HG03378 (cell line): ENCODE measurements around the gene UCHL3.

Experiments
- ATAC-seq: cut with Tn5 transposase; IDR thresholded peaks from one replicate; pipeline ENCODE4 v1.9.1; 2021; ENCODE audit warnings: mild to moderate bottlenecking, moderate library complexity; ENCODE audit not compliant: unreplicated experiment

Gene UCHL3

GRCh38 chr13:75618308-75618707 is 68.7 kb downstream of the UCHL3 start:
- ATAC-seq, result no peak

GRCh38 chr13:75620020-75620419 is 70.4 kb downstream of the UCHL3 start:
- ATAC-seq, result no peak

- no peak for ATAC-seq
Observed at GRCh38 chr13:75621147-75621546, 71.6 kb downstream of the UCHL3 start.

- ATAC-seq, result no peak
Observed at GRCh38 chr13:75628801-75629200, 79.2 kb downstream of the UCHL3 start.

- ATAC-seq, result no peak
Observed at GRCh38 chr13:75633285-75633684, 83.7 kb downstream of the UCHL3 start.

- peak; percentile 4 for ATAC-seq
Observed at GRCh38 chr13:75635101-75635827, 85.7 kb downstream of the UCHL3 start.

- peak; percentile 49 for ATAC-seq
Observed at GRCh38 chr13:75635828-75636435, 86.3 kb downstream of the UCHL3 start, which contains the start of gene LMO7. Gene LMO7 (plus strand): TSS chr13:75636330. CDS start chr13:75636658, 328 bp downstream.

GRCh38 chr13:75636436-75637180 is 87.0 kb downstream of the UCHL3 start:
- ATAC-seq, result peak; percentile 50

- no peak for ATAC-seq
Observed at GRCh38 chr13:75637181-75637750, 87.7 kb downstream of the UCHL3 start.

- no peak for ATAC-seq
Observed at GRCh38 chr13:75639454-75639853, 89.9 kb downstream of the UCHL3 start.

GRCh38 chr13:75641026-75641425 is 91.4 kb downstream of the UCHL3 start:
- no peak for ATAC-seq

- no peak for ATAC-seq
Observed at GRCh38 chr13:75643182-75643581, 93.6 kb downstream of the UCHL3 start.

- no peak for ATAC-seq
Observed at GRCh38 chr13:75643693-75644092, 94.1 kb downstream of the UCHL3 start.

GRCh38 chr13:75645141-75645540 is 95.5 kb downstream of the UCHL3 start:
- ATAC-seq, result no peak

GRCh38 chr13:75647126-75647784 is 97.7 kb downstream of the UCHL3 start:
- ATAC-seq, result peak; percentile 88

- ATAC-seq, result no peak
Observed at GRCh38 chr13:75648446-75648845, 98.9 kb downstream of the UCHL3 start.

- no peak for ATAC-seq
Observed at GRCh38 chr13:75651013-75651412, 101.4 kb downstream of the UCHL3 start.

- no peak for ATAC-seq
Observed at GRCh38 chr13:75652726-75653125, 103.1 kb downstream of the UCHL3 start.
